ENCODE data around the gene EHBP1.

Gene EHBP1

GRCh38 chr2:62705007-62705829, at the start of gene EHBP1:
EHBP1 (plus strand) TSS chr2:62705713; CDS start chr2:62707192, 1,479 bp downstream.
- DNase-seq (ENCODE audit: low read depth): peak; percentile 99

- DNase-seq (ENCODE audit: low read depth): no peak
Measured at GRCh38 chr2:62657783-62658182, 47.7 kb upstream of the EHBP1 start.

GRCh38 chr2:62658891-62659290, 46.6 kb upstream of the EHBP1 start:
- no peak for DNase-seq (ENCODE audit: low read depth)

- DNase-seq (ENCODE audit: low read depth): no peak
Measured at GRCh38 chr2:62660087-62660486, 45.4 kb upstream of the EHBP1 start.

GRCh38 chr2:62660582-62661262, 44.8 kb upstream of the EHBP1 start:
- DNase-seq (ENCODE audit: low read depth): no peak

- DNase-seq (ENCODE audit: low read depth): no peak
Measured at GRCh38 chr2:62661263-62661635, 44.3 kb upstream of the EHBP1 start.

GRCh38 chr2:62662131-62662530, 43.4 kb upstream of the EHBP1 start:
- no peak for DNase-seq (ENCODE audit: low read depth)

- no peak for DNase-seq (ENCODE audit: low read depth)
Measured at GRCh38 chr2:62662554-62662953, 43.0 kb upstream of the EHBP1 start.

GRCh38 chr2:62663411-62663810, 42.1 kb upstream of the EHBP1 start:
- DNase-seq (ENCODE audit: low read depth): no peak

- no peak for DNase-seq (ENCODE audit: low read depth)
Measured at GRCh38 chr2:62663920-62664795, 41.4 kb upstream of the EHBP1 start.

- no peak for DNase-seq (ENCODE audit: low read depth)
Measured at GRCh38 chr2:62665446-62665845, 40.1 kb upstream of the EHBP1 start.

GRCh38 chr2:62669180-62669579, 36.3 kb upstream of the EHBP1 start:
- DNase-seq (ENCODE audit: low read depth): no peak

- no peak for DNase-seq (ENCODE audit: low read depth)
Measured at GRCh38 chr2:62672601-62673000, 32.9 kb upstream of the EHBP1 start.

- DNase-seq (ENCODE audit: low read depth): no peak
Measured at GRCh38 chr2:62675062-62675461, 30.5 kb upstream of the EHBP1 start.

- DNase-seq (ENCODE audit: low read depth): no peak
Measured at GRCh38 chr2:62685256-62685655, 20.3 kb upstream of the EHBP1 start.

- no peak for DNase-seq (ENCODE audit: low read depth)
Measured at GRCh38 chr2:62686012-62686685, 19.4 kb upstream of the EHBP1 start.

GRCh38 chr2:62687636-62688035, 17.9 kb upstream of the EHBP1 start:
- no peak for DNase-seq (ENCODE audit: low read depth)

GRCh38 chr2:62688771-62689170, 16.7 kb upstream of the EHBP1 start:
- no peak for DNase-seq (ENCODE audit: low read depth)

GRCh38 chr2:62691186-62691585, 14.3 kb upstream of the EHBP1 start:
- no peak for DNase-seq (ENCODE audit: low read depth)

- no peak for DNase-seq (ENCODE audit: low read depth)
Measured at GRCh38 chr2:62692225-62692624, 13.3 kb upstream of the EHBP1 start.

- no peak for DNase-seq (ENCODE audit: low read depth)
Measured at GRCh38 chr2:62698653-62699052, 6.9 kb upstream of the EHBP1 start.

GRCh38 chr2:62704654-62705006, 883 bp upstream of the EHBP1 start:
- no peak for DNase-seq (ENCODE audit: low read depth)

Data from CMK (cell line).